ENCODE data around the gene DEXI.
A peak's percentile ranks its signal among the peaks of the same experiment; 100 is the strongest.

DEXI gene

GRCh38 chr16:10942352-10943063, at the start of gene DEXI:
TSS of gene DEXI (minus strand) at chr16:10942468. CDS start at chr16:10942005, 463 bp downstream.
- peak; percentile 95 for DNase-seq (ENCODE audit: low read depth)
- H3K4me3 ChIP-seq (ENCODE audit: low read depth, low read length): peak within 1 kb of the TSS; percentile 76
- no peak for TF ChIP-seq CTCF (IDR thresholded peaks at IDR 0.05; ENCODE audit: insufficient read depth, low read depth, low read length, missing control alignments)

- no peak for TF ChIP-seq CTCF (IDR thresholded peaks at IDR 0.05; ENCODE audit: insufficient read depth, low read depth, low read length, missing control alignments)
- DNase-seq (ENCODE audit: low read depth): no peak
- H3K4me3 ChIP-seq (ENCODE audit: low read depth, low read length): no peak overlapping the region
These were observed 48.1 kb upstream of the DEXI start for GRCh38 chr16:10990378-10990777.

GRCh38 chr16:10989559-10989958, 47.3 kb upstream of the DEXI start:
- no peak for TF ChIP-seq CTCF (IDR thresholded peaks at IDR 0.05; ENCODE audit: insufficient read depth, low read depth, low read length, missing control alignments)
- no peak for DNase-seq (ENCODE audit: low read depth)
- no peak overlapping the region for H3K4me3 ChIP-seq (ENCODE audit: low read depth, low read length)

- TF ChIP-seq CTCF (IDR thresholded peaks at IDR 0.05; ENCODE audit: insufficient read depth, low read depth, low read length, missing control alignments): no peak
- no peak for DNase-seq (ENCODE audit: low read depth)
- no peak overlapping the region for H3K4me3 ChIP-seq (ENCODE audit: low read depth, low read length)
These were observed 46.6 kb upstream of the DEXI start for GRCh38 chr16:10988879-10989278.

- peak; percentile 70 for DNase-seq (ENCODE audit: low read depth)
- peak; percentile 57 for TF ChIP-seq CTCF (IDR thresholded peaks at IDR 0.05; ENCODE audit: insufficient read depth, low read depth, low read length, missing control alignments)
These were observed 46.0 kb upstream of the DEXI start for GRCh38 chr16:10988164-10988803.

GRCh38 chr16:10987361-10988163, 45.3 kb upstream of the DEXI start:
- peak; percentile 26 for DNase-seq (ENCODE audit: low read depth)

More at GRCh38 chr16:10988164-10988803, 46.0 kb upstream of the DEXI start:
- H3K4me3 ChIP-seq (ENCODE audit: low read depth, low read length): no peak overlapping the region

More at GRCh38 chr16:10987361-10988163, 45.3 kb upstream of the DEXI start:
- no peak overlapping the region for H3K4me3 ChIP-seq (ENCODE audit: low read depth, low read length)
- no peak for TF ChIP-seq CTCF (IDR thresholded peaks at IDR 0.05; ENCODE audit: insufficient read depth, low read depth, low read length, missing control alignments)
